GM10266 (cell line): ENCODE measurements around the gene FMN1.

Experiments used
- DNase-seq: peaks from one replicate; pipeline ENCODE4 v3.0.0; 2012; ENCODE audit errors: extremely low spot score
- TF ChIP-seq, protein P1 (sequence below): IDR thresholded peaks from 2 replicates; pipeline ENCODE4 v1.5.1; 2012; ENCODE audit warnings: mild to moderate bottlenecking, low read depth; ENCODE audit not compliant: control insufficient read depth, insufficient read depth; ENCODE audit errors: missing control alignments

FMN1 gene

DNA sequence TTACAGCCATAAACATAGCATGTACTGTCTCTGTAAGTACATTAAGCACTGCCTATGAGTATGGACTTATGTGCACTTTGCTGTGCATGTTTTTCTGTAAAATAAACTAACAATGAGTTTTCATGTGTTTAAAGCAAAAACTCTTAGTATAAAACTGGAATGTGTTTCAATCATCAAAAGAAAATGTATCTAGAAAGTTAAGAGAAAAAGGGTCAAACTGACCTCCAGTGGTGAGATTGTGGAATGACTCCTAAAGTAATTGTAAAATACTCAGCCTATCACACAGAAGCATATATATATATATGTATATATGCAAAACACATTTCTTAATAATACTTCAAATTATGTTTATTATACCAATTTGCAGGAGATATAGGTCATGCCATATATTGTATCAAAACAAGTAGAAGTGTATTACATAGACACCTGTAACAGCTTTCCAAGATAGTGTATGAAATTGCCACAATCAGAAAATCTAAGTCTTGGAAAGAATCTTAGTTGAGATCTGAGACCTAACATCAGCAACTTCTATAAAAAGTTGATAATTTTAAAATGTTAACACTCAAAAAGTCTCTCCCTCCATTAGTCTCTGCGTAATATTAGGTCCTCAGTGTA lies 199.6 kb downstream of the FMN1 start:
- DNase-seq = no peak
- TF ChIP-seq, protein P1, sequence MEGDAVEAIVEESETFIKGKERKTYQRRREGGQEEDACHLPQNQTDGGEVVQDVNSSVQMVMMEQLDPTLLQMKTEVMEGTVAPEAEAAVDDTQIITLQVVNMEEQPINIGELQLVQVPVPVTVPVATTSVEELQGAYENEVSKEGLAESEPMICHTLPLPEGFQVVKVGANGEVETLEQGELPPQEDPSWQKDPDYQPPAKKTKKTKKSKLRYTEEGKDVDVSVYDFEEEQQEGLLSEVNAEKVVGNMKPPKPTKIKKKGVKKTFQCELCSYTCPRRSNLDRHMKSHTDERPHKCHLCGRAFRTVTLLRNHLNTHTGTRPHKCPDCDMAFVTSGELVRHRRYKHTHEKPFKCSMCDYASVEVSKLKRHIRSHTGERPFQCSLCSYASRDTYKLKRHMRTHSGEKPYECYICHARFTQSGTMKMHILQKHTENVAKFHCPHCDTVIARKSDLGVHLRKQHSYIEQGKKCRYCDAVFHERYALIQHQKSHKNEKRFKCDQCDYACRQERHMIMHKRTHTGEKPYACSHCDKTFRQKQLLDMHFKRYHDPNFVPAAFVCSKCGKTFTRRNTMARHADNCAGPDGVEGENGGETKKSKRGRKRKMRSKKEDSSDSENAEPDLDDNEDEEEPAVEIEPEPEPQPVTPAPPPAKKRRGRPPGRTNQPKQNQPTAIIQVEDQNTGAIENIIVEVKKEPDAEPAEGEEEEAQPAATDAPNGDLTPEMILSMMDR = peak; percentile 45

DNA sequence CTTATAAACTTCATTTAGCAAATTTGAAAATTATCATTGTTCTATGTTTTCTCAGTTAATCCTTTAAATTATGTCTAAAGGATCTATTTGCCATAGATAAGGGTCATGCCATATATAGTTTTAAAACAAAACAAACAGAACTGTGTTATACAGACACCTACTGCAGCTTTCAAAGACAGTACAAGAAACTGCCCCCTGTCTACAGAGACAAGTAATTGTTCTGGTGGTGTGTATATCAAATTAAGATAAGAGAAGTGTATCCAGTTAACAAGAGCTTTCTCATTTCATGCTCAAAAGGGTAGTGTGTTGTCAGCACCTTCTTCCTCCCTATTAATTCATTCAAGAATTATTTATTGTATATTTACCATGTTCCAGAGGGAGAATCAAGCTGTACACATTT lies 201.2 kb downstream of the FMN1 start:
- no peak for DNase-seq
- TF ChIP-seq, protein P1 = no peak

DNA sequence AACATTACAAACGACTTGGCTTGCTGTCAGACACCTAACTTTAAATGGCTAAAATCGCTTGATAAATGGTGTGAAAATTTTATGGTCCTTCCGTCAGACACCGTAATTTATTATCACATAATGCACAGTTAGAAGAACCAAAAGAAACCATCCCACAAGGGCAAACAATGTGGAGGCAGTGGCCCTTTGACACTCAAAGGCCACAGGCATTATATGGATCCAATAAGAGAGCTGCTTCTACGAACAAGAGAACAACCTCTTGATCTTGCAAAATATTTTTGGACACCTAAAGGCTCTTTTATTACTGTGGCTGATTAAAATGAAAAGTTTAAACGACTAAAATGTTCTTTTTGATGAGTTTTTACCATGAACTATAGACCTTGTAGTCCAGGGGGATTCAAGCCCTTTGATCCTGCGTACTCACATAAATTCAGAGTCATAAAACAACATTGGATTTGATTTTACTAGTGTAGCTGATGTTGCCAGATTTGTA lies 202.8 kb downstream of the FMN1 start:
- TF ChIP-seq, protein P1 = no peak
- DNase-seq = no peak

DNA sequence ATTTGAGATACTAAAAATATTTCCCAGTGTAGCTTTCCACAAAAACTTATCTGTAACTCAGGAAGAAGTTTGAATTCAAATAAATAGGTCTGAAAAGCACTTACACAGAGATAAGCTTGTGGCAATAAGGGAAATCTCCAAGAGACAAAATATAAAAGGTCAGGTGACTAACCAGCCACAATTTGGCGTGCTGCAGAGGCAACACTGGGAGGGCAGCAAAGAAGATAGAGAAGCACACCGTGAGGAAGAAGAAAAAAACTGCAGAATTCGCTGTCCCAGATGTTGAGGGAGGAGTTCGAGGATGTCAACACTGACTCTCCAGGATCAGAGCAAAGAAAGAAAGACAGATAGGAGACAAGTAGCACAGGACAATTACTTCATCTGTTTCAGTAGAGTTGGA lies 204.4 kb downstream of the FMN1 start:
- TF ChIP-seq, protein P1 = no peak
- no peak for DNase-seq

DNA sequence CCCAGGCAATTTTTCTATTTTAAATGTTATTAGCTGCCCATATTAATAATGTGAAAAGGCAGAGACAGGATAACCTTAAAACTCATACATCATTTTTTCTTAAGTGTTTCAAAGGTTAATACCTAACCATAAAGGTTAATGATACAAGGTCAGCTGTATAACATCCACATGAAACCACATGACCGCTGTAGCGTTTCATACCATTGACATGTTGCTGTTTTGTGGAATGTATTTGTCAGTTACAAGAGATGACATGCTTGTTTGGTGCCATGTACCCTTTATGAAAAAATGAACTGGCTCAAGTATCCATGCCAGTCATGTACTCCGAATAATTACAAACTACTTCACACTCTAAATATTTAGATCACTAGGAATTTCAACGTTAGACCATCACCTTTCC lies 207.4 kb downstream of the FMN1 start:
- DNase-seq = no peak
- TF ChIP-seq, protein P1 = no peak

DNA sequence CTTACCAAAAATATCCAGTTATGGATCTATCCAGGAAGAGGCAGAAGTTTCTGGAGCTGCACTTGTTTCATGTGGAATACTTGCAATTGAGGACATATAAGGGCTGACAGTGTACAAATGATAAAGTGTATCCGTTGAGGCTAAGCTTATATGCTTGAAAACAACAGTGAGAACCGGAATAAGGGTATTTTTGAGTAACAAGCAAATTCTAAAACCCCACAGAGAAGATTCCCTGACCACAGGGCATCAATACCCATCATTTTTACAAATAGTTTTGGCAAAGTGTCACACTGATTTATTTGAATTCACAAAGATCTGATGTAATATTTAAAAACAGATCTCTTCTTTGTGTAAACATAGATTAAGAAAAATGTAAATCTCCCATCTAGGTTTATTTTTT lies 208.4 kb downstream of the FMN1 start:
- no peak for DNase-seq
- TF ChIP-seq, protein P1 = no peak

DNA sequence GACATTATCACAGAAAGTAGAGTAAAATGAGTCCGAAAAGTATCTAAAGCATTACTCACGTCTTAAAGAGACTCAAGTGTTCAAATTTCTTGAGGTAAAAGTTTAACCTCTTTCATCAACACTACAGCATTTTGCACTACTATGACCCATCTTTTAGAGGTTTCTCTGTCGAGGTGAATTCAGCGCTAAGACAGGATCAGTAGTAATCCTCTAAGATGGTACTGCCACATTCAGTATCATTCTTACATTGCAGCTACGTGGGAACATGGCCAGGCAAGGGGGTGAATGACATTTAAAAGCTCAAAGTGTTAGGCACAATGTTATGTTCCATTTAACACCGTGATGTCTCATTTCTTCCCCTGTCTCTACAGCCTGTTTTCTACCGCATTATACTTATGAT lies 210.8 kb downstream of the FMN1 start:
- DNase-seq = no peak
- TF ChIP-seq, protein P1 = no peak
